Measurements from ENCODE around the gene SUGP1.

The SUGP1 gene

DNA sequence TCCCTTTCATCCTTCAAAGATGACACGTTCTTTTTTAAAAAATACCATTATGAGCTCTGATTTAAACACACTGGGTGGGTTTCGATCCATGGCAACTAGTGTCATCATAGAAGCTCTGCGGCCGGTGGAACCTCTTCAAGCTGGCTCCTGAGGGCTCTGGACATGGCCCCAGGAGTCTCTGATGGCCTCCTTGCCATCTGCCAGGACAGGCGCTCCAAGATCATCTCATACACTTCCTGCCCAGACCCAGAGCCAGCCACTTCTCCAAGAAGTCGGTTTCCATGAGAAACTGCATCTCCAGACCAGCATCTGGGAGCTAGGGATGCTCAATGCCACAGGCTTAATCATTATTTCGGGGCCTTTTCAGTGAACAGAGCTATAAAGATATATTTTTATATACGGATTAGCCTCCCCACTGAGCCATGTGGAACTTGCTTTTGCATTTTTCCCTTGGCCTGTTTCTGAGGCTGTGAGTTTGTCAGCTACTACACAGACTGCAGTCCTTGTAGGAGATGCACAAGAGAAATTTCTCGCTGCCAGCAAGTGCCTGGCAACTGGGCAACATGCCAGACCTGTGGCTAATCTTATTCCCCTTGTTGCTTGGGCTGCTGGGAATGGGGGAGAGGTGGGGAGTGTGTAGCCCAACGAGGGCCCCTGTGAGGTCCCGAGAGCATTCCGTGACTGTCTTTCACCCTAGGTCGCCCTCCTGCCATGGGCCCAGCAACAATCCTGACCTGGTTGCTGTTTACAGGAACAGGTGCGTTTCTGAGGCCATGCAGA lies 15.9 kb downstream of the SUGP1 start:
- TF ChIP-seq, protein P1, sequence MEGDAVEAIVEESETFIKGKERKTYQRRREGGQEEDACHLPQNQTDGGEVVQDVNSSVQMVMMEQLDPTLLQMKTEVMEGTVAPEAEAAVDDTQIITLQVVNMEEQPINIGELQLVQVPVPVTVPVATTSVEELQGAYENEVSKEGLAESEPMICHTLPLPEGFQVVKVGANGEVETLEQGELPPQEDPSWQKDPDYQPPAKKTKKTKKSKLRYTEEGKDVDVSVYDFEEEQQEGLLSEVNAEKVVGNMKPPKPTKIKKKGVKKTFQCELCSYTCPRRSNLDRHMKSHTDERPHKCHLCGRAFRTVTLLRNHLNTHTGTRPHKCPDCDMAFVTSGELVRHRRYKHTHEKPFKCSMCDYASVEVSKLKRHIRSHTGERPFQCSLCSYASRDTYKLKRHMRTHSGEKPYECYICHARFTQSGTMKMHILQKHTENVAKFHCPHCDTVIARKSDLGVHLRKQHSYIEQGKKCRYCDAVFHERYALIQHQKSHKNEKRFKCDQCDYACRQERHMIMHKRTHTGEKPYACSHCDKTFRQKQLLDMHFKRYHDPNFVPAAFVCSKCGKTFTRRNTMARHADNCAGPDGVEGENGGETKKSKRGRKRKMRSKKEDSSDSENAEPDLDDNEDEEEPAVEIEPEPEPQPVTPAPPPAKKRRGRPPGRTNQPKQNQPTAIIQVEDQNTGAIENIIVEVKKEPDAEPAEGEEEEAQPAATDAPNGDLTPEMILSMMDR (IDR thresholded peaks at IDR 0.05; ENCODE audit: borderline replicate concordance, insufficient read depth, low read depth, low read length): no peak
- H3K4me3 ChIP-seq (ENCODE audit: low read depth, low read length): no peak overlapping the region

DNA sequence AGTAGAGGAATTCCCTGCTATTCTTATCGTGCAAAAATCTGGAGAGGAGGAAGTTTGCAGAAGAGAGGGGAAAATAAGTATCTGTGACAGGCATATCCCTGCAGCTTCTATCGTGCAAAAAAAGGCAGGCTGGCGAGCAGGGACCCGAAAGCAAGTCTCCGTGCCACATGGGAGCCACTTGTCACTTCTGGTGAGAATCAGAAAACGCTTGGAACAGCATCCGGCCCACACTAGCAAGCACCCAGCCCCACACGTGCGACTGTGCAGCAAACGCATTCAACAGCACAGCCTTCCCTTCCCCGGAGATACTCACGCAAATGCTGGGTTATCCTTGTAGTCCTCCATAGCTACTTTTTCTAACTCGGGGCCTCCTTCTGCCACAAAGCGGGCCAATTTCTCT lies 16.9 kb downstream of the SUGP1 start:
- TF ChIP-seq, protein P1 (IDR thresholded peaks at IDR 0.05; ENCODE audit: borderline replicate concordance, insufficient read depth, low read depth, low read length): no peak
- H3K4me3 ChIP-seq (ENCODE audit: low read depth, low read length): no peak overlapping the region

DNA sequence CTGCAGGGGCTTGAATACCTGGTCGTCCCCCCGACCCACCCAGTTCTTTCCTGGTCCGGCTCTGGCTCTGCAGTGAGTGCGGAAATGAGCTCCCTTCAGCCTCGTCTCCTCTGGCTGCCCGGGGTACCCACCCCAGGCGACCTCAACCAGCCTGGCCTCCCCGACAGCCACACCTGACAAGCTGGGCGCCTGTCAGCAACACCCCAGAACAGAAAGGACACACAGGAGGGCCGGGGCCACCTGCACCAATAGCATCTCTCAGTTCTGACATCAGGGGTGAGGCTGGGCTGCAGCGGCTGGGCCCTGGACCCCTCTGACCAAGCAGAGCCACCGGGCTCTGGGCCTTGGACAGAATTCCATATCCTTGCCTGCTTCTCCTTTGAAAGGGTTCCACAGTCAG lies 19.7 kb downstream of the SUGP1 start:
- TF ChIP-seq, protein P1 (IDR thresholded peaks at IDR 0.05; ENCODE audit: borderline replicate concordance, insufficient read depth, low read depth, low read length): no peak
- no peak overlapping the region for H3K4me3 ChIP-seq (ENCODE audit: low read depth, low read length)

DNA sequence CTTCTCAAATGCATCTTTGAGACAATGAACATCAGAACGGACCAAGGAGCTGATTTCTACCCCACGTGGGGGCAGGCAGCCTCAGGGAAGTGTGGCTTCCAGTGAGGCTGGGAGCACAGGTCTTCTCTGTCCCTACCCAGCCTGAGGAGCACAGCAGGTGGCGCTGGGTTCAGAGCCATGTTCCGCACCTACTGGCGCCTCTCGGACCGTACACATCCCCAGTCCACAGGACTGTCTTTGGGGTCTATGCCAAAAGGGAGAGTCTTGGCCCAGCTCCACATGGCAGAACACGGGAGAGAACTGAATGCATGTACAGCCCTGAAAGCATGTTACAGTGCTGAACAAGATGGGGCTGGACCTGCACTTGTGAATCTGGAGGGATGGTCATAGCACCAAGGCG lies 22.6 kb downstream of the SUGP1 start:
- H3K4me3 ChIP-seq (ENCODE audit: low read depth, low read length): no peak overlapping the region
- TF ChIP-seq, protein P1 (IDR thresholded peaks at IDR 0.05; ENCODE audit: borderline replicate concordance, insufficient read depth, low read depth, low read length): no peak

DNA sequence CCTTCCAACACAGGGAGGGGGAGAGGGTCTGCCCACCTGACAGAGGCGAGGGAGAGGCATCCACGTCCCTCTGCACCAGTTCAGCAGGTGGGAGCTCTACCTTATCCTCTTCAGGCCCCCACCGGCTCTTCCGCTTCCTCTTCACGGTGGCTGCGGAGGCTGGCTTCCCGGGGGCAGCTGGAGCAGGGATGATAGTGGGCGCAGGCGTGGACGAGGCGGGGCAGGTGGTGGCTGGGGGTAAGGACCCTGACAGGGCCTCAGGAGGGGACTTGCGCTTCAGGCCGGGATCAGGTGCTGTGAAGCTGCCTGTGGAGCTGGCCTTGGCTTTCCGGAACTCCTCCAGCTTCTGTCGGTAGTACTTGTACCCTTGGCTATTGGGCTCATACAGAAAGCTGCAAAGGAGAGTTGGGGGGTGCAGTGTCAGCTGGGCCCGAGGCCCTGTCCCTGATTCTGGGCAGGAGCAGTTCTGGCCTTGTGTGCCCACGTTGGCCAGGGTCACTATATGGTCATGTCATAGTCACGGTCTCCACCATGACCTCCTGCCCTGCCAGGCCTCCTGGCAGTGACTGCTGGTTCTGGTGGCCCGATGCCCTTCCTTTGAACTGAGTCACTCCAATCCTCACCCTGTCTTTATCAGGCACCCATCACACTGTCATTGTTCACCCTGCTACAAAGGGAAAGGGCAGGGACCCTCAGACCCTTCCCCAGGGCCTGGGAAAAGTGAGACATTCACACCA lies 23.2 kb downstream of the SUGP1 start:
- TF ChIP-seq, protein P1 (IDR thresholded peaks at IDR 0.05; ENCODE audit: borderline replicate concordance, insufficient read depth, low read depth, low read length): no peak
- no peak overlapping the region for H3K4me3 ChIP-seq (ENCODE audit: low read depth, low read length)

DNA sequence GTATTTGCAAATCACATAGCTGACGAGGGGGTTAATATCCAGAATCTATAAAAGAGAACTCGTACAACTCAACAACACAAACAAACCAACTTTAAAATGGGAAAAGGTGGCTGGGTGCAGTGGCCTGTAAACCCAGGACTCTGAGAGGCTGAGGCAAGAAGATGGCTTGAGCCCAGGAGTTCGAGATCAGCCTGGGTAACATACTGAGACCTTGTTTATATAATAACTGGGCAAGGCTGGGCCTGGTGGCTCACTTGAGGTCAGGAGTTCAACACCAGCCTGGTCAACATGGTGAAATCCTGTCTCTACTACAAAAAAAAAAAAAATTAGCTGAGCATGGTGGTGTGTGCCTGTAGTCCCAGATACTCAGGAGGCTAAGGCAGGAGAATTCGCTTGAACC lies 25.4 kb downstream of the SUGP1 start:
- no peak overlapping the region for H3K4me3 ChIP-seq (ENCODE audit: low read depth, low read length)
- TF ChIP-seq, protein P1 (IDR thresholded peaks at IDR 0.05; ENCODE audit: borderline replicate concordance, insufficient read depth, low read depth, low read length): no peak

DNA sequence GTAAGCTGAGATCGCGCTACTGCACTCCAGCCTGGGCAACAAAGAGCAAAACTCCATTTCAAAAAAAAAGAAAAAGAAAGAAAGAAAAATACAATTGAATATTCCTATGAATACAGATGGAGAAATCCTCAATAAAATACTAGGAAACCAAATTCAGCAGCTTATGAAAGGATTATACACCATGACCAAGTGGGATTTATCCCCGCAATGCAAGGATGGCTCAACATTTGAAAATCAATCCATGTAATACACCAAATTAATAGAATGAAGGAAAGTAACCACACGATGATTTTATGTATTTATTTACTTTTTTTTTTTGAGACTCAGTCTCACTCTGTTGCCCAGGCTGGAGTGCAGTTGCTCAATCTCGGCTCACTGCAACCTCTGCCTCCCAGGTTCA lies 27.7 kb downstream of the SUGP1 start:
- no peak overlapping the region for H3K4me3 ChIP-seq (ENCODE audit: low read depth, low read length)
- TF ChIP-seq, protein P1 (IDR thresholded peaks at IDR 0.05; ENCODE audit: borderline replicate concordance, insufficient read depth, low read depth, low read length): no peak
